ENCODE data around the gene RPS6KA1.

DNA sequence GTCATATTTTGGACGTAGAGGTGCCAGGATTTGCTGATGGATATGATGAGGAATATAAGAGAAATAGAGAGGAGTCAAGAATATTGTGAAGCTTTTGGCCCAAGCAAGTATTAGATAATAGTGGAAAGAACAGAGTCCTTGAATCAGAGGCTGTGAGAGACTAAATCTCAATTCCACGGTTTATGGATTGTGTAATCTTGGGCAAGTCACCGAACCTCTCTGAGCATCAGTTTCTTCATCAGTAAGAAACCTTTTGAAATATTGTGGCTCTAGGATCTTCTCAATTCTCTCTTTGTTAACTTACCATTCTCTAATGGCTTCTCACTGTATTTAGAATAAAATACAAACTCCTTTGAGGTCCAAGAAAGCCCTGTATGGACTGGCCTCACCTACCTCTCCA lies 77.6 kb downstream of the RPS6KA1 start:
- TF ChIP-seq EZH2 (IDR thresholded peaks at IDR 0.05; ENCODE audit: insufficient read depth, poor library complexity, severe bottlenecking) (no peak), EZH2phosphoT487 (IDR thresholded peaks at IDR 0.05; ENCODE audit: insufficient read depth, low read depth) (no peak)

All from GM23248 (cell line).